Activated T-cell treated with anti-CD3 and anti-CD28 coated beads, Interleukin-2, amount 50 U/mL, for 4 hours (primary cell): ENCODE results near the gene RFXANK. TPM values are rescaled to one million over a fixed set of nuclear protein-coding genes. Genes with fewer than 3 reads are reported as not detected.
"Not testable (repeated sequence)": the region's sequence is repeated elsewhere in the genome, so short reads cannot be mapped to it uniquely, and the experiment has no call there.

Source experiments
- ATAC-seq, 2 donors: fragments of 200-7000 bp; cut with Tn5 transposase; one replicate each; pipeline ENCODE4 v1.10.0; 2021
- DNase-seq: peaks from one replicate; pipeline ENCODE4 v3.0.0-alpha.2; 2020
- H3K27me3 Mint-ChIP-seq: one replicate; pipeline ENCODE4 v1.8.0; 2021; ENCODE audit warnings: low read depth, mixed read lengths
- H3K36me3 Mint-ChIP-seq: one replicate; pipeline ENCODE4 v1.8.0; 2022; ENCODE audit warnings: mixed read lengths; ENCODE audit not compliant: insufficient read depth
- H3K4me1 Mint-ChIP-seq: one replicate; pipeline ENCODE4 v1.8.0; 2021; ENCODE audit warnings: low read depth, mixed read lengths
- H3K4me3 Mint-ChIP-seq: one replicate; pipeline ENCODE4 v1.8.0; 2021; ENCODE audit warnings: mild to moderate bottlenecking, moderate library complexity, mixed read lengths
- H3K9me3 Mint-ChIP-seq: one replicate; pipeline ENCODE4 v1.8.0; 2021; ENCODE audit warnings: mixed read lengths
- total RNA-seq, 3 donors: library from RNA; stranded (reverse); gene quantifications; one replicate each; pipeline ENCODE4 v1.2.1, GENCODE V29; 2021

The RFXANK gene
- total RNA-seq: 100 to 1,000 TPM; 110 to 120 (median 118) TPM

GRCh38 chr19:19192078-19192882, at the start of gene RFXANK, which contains the start of gene BORCS8:
Gene RFXANK, plus strand, starts transcription at chr19:19192258. Its CDS starts 1,689 bp downstream, at chr19:19193947.
Gene BORCS8, minus strand, starts transcription at chr19:19192152. Its CDS starts 35 bp downstream, at chr19:19192117.
- ATAC-seq (peak; percentile 91 to 92), DNase-seq (peak; percentile 97)
- Mint-ChIP-seq H3K4me1 (peaks cover 45% of the 10 kb centered on the region), H3K27me3 (no peaks in the 10 kb centered on the region), H3K9me3 (no peaks in the 10 kb centered on the region), H3K4me3 (peak within 1 kb of the TSS; percentile 98), H3K36me3 (peaks cover 10% of the 10 kb centered on the region)

GRCh38 chr19:19142347-19142746, 49.7 kb upstream of the RFXANK start:
- Mint-ChIP-seq H3K4me1 (peaks cover 17% of the 10 kb centered on the region), H3K9me3 (no peaks in the 10 kb centered on the region), H3K27me3 (no peaks in the 10 kb centered on the region), H3K36me3 (no peaks in the 10 kb centered on the region), H3K4me3 (no peak overlapping the region)
- no peak for ATAC-seq
- DNase-seq: no peak

- no peak overlapping the region for H3K4me3 Mint-ChIP-seq
- H3K36me3 Mint-ChIP-seq: peaks cover 6% of the 10 kb centered on the region
- H3K4me1 Mint-ChIP-seq: no peaks in the 10 kb centered on the region
- DNase-seq (no peak), ATAC-seq (no peak)
- no peaks in the 10 kb centered on the region for H3K9me3 Mint-ChIP-seq
- H3K27me3 Mint-ChIP-seq: no peaks in the 10 kb centered on the region
Observed at GRCh38 chr19:19145281-19145680, 46.8 kb upstream of the RFXANK start.

- H3K27me3 Mint-ChIP-seq: no peaks in the 10 kb centered on the region
- H3K4me1 Mint-ChIP-seq: no peaks in the 10 kb centered on the region
- peaks cover 6% of the 10 kb centered on the region for H3K36me3 Mint-ChIP-seq
- ATAC-seq (peak; percentile 86), DNase-seq (peak; percentile 86)
- H3K9me3 Mint-ChIP-seq: no peaks in the 10 kb centered on the region
- no peak overlapping the region for H3K4me3 Mint-ChIP-seq
Observed at GRCh38 chr19:19145684-19146608, 46.1 kb upstream of the RFXANK start.

GRCh38 chr19:19146865-19147264, 45.2 kb upstream of the RFXANK start:
- H3K27me3 Mint-ChIP-seq: no peaks in the 10 kb centered on the region
- H3K4me3 Mint-ChIP-seq: no peak overlapping the region
- H3K36me3 Mint-ChIP-seq: peaks cover 6% of the 10 kb centered on the region
- no peak for DNase-seq
- no peaks in the 10 kb centered on the region for H3K4me1 Mint-ChIP-seq
- ATAC-seq: no peak
- H3K9me3 Mint-ChIP-seq: no peaks in the 10 kb centered on the region

GRCh38 chr19:19147344-19147743, 44.7 kb upstream of the RFXANK start:
- ATAC-seq (no peak), DNase-seq (no peak)
- H3K4me3 Mint-ChIP-seq: no peak overlapping the region
- no peaks in the 10 kb centered on the region for H3K9me3 Mint-ChIP-seq
- H3K36me3 Mint-ChIP-seq: peaks cover 6% of the 10 kb centered on the region
- no peaks in the 10 kb centered on the region for H3K27me3 Mint-ChIP-seq
- H3K4me1 Mint-ChIP-seq: no peaks in the 10 kb centered on the region

GRCh38 chr19:19148504-19148903, 43.6 kb upstream of the RFXANK start:
- H3K36me3 Mint-ChIP-seq, H3K4me3 Mint-ChIP-seq, H3K9me3 Mint-ChIP-seq, DNase-seq, H3K27me3 Mint-ChIP-seq, ATAC-seq, H3K4me1 Mint-ChIP-seq: not testable (repeated sequence)

- no peaks in the 10 kb centered on the region for H3K4me1 Mint-ChIP-seq
- H3K9me3 Mint-ChIP-seq: no peaks in the 10 kb centered on the region
- ATAC-seq: no peak
- H3K36me3 Mint-ChIP-seq: peaks cover 6% of the 10 kb centered on the region
- no peak overlapping the region for H3K4me3 Mint-ChIP-seq
- no peak for DNase-seq
- H3K27me3 Mint-ChIP-seq: no peaks in the 10 kb centered on the region
Observed at GRCh38 chr19:19149435-19149834, 42.6 kb upstream of the RFXANK start.

- Mint-ChIP-seq H3K4me1 (no peaks in the 10 kb centered on the region), H3K9me3 (no peaks in the 10 kb centered on the region), H3K4me3 (no peak overlapping the region), H3K36me3 (peaks cover 12% of the 10 kb centered on the region), H3K27me3 (no peaks in the 10 kb centered on the region)
- no peak for DNase-seq
- ATAC-seq: no peak
Observed at GRCh38 chr19:19151418-19151817, 40.6 kb upstream of the RFXANK start.

- Mint-ChIP-seq H3K4me1 (no peaks in the 10 kb centered on the region), H3K9me3 (no peaks in the 10 kb centered on the region), H3K36me3 (peaks cover 17% of the 10 kb centered on the region), H3K4me3 (no peak overlapping the region), H3K27me3 (no peaks in the 10 kb centered on the region)
- DNase-seq (no peak), ATAC-seq (no peak)
Observed at GRCh38 chr19:19152668-19153384, 39.2 kb upstream of the RFXANK start.

- Mint-ChIP-seq H3K36me3 (peaks cover 11% of the 10 kb centered on the region), H3K27me3 (no peaks in the 10 kb centered on the region), H3K4me3 (no peak overlapping the region), H3K9me3 (no peaks in the 10 kb centered on the region), H3K4me1 (no peaks in the 10 kb centered on the region)
- no peak for ATAC-seq
- no peak for DNase-seq
Observed at GRCh38 chr19:19154768-19155494, 37.1 kb upstream of the RFXANK start.

GRCh38 chr19:19155495-19156219, 36.4 kb upstream of the RFXANK start:
- ATAC-seq: no peak
- peaks cover 11% of the 10 kb centered on the region for H3K36me3 Mint-ChIP-seq
- no peaks in the 10 kb centered on the region for H3K4me1 Mint-ChIP-seq
- H3K9me3 Mint-ChIP-seq: no peaks in the 10 kb centered on the region
- no peak overlapping the region for H3K4me3 Mint-ChIP-seq
- no peak for DNase-seq
- H3K27me3 Mint-ChIP-seq: no peaks in the 10 kb centered on the region

GRCh38 chr19:19157808-19158207, 34.2 kb upstream of the RFXANK start:
- H3K9me3 Mint-ChIP-seq: no peaks in the 10 kb centered on the region
- peaks cover 11% of the 10 kb centered on the region for H3K36me3 Mint-ChIP-seq
- no peaks in the 10 kb centered on the region for H3K4me1 Mint-ChIP-seq
- DNase-seq: no peak
- H3K4me3 Mint-ChIP-seq: no peak overlapping the region
- no peak for ATAC-seq
- H3K27me3 Mint-ChIP-seq: no peaks in the 10 kb centered on the region
